SK-N-SH treated with all-trans-retinoic acid at 6 μM for 48 hours (cell line): ENCODE data around the gene UGGT1.

Experiments used
- ARNTL ChIP-seq: fragments of 450-650 bp; formaldehyde crosslinking; IDR thresholded peaks from 2 replicates; pipeline ENCODE4 v1.5.0; 2020; ENCODE audit warnings: low read depth, mild to moderate bottlenecking, moderate library complexity, borderline replicate concordance
- BACH2 ChIP-seq: fragments of 250-450 bp; sonication (Bioruptor Pico); IDR thresholded peaks from 2 replicates; pipeline ENCODE4 v1.9.0; 2021; ENCODE audit warnings: mild to moderate bottlenecking, borderline replicate concordance
- CREB5 ChIP-seq: fragments of 250-450 bp; sonication (Bioruptor Pico); IDR thresholded peaks from 2 replicates; pipeline ENCODE4 v1.5.1; 2020; ENCODE audit warnings: low read depth, mild to moderate bottlenecking, moderate library complexity
- RARB ChIP-seq: fragments of 250-450 bp; sonication (Bioruptor Pico); IDR thresholded peaks from 2 replicates; pipeline ENCODE4 v1.8.0; 2021; ENCODE audit warnings: mild to moderate bottlenecking, moderate library complexity
- ZFP30 ChIP-seq: fragments of 450-650 bp; formaldehyde crosslinking; IDR thresholded peaks from 2 replicates; pipeline ENCODE4 v1.5.0; 2022; ENCODE audit warnings: mild to moderate bottlenecking, moderate library complexity

GRCh38 chr2:128086244-128086643 is 4.8 kb upstream of the UGGT1 start:
- TF ChIP-seq BACH2 (CRISPR knock-in tag) (no peak), RARB (CRISPR knock-in tag) (no peak), ZFP30 (CRISPR knock-in tag) (no peak), ARNTL (CRISPR knock-in tag) (no peak), CREB5 (CRISPR knock-in tag) (no peak)
